HG03280 (cell line): ENCODE results near the gene CTBP2.
"Not testable (repeated sequence)": the region's sequence is repeated elsewhere in the genome, so short reads cannot be mapped to it uniquely, and the experiment has no call there.

Source experiments
- ATAC-seq: cut with Tn5 transposase; IDR thresholded peaks from one replicate; pipeline ENCODE4 v1.9.1; 2021; ENCODE audit warnings: mild to moderate bottlenecking, moderate library complexity; ENCODE audit not compliant: unreplicated experiment

Gene CTBP2

DNA sequence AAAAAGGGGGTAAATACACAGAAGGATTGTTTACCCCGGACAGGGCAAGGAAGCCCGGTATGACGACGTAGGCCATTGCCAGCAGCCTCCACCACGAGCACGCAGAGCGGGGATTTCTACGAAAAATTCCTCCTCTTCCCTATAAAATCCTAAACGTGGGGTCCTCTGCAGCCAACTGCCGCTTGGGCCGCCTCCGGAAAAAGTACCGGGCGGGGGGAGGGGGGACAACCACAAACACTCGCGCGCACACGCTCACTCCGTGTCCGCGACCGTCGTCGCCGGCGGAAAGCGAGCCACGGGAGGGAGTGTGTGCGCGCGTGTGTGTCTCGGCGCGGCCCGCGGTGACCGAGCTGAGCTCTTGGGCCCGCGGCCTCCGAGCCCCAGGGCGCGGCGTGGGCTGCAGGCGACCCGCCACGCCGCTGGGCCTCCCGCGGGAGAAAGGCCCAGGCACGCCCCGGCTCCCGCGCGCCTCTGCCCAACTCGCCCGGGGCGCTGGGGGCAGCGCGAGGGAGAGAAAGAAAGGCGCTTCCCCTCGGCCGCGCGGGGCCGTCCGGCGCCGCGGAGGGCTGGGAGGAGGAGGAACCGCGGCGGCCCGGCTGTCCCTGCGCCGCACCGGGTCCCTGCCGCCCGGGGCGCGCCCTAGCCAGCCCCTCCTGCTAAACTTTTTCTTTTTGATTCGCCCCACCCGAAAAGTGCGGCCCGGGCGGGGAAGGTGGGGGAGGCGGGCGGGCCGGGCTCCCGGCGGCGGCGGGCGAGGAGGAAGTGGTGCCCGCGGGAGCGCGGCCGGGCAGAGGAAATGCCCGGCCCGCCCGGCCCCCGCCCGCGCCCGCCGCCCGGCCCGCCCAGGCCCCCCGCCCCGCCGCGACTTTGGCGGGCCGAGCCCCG, 1.5 kb downstream of the CTBP2 start:
- no peak for ATAC-seq

DNA sequence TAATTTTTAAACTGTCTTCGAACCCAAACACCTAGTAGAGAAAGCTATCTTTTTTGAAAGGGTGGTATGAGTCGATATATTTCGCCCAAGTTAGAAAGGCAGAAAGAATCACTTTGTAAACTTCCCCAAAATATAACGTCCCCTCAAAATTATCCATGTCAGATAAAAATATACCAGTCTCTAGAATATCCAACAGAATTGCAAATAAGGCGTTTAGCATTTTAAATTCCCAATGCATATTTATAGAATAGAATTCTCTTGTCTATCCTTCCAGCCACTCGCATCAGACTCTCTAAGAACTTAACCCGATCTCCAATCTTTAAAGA, 2.1 kb downstream of the CTBP2 start:
- no peak for ATAC-seq

DNA sequence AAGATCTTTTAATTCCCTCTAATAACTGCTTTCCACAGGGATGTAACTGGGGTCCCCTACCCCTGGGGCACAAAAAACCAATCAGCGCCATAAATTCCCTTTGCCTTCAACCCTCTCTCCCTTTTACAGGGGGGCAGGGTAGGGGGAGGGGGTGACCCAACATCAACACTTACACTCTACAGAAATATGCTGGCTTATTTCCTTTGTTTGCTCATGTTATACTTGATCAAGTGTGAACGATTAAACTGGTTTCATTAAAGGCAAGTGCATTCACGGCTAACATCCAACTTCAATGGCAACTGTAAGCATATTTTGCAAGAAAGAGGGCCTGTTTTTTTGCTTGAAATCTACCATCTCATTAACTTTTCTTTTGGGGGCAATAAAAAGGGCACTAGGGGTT, 2.9 kb downstream of the CTBP2 start:
- no peak for ATAC-seq

DNA sequence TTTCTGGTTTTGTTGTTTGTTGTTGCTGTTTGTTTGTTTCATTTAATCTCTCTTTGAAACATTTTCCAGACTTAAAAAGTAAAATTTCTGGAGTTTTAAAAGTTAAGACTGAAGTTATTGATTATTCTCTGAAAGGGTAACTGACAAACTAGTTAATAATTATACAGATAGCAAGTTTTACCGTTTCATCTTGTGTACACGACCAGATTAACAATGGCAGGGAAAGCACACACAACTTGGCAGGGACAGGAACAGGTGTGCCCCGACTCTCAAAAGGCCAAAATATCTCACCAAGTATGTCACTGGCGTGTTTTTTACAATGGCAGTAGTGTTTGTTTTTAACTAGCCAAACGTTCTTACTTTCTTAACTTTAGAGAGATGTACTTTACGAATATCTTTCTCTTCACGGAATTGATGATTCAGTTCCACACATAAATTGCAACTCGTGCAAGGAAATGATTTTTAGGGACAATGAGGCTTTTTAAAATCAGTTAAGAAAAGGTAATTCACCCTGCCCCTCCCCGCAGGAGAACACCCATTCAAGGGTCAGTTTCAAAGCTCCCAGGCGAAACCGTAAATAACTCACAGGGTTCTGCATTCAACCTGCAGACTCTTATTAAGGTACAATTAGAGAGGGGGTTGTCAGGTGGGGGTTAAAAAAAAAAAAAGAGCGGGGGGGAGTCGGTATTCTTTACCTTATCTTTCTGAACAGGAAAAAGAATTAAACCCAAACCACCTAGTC, 3.5 kb downstream of the CTBP2 start:
- no peak for ATAC-seq

DNA sequence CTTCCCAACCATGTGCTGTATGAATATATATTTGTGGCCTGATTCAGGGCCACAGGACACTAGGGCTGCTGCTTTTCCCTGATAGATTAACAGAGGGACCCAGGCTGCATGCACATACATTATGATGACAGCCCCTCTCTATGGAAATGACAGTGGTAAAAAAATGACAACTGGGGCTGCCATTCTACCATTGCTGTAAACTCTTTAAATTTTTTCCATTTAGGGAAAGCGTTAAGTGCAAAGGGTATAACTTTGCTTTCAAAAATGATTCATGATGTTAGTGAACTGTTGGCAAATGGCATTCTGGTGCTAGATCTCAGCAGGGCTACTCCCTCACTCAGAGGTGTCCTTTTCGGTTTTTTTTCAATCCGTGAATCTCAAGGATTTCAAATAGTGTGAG, 4.2 kb downstream of the CTBP2 start:
- ATAC-seq, result no peak

DNA sequence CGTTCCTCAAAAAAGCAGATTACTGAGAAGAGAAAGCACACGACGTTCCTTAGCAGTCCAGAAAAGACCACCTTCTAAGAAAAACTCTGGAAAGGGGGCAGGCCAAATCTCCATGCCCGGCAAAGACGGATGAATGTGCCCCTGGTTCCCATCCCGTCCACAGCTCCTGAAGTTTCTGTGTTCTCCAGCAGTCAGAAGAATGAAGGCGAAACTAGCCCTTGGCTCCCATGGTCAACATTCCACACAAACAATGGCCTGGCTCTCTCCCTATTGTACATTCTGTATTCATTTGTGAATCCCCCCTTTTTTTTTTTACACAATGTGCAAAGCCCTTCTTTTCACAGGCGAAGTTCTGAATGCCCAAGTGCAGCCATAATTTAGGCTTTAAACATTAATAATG, 5.3 kb downstream of the CTBP2 start:
- ATAC-seq, result no peak

DNA sequence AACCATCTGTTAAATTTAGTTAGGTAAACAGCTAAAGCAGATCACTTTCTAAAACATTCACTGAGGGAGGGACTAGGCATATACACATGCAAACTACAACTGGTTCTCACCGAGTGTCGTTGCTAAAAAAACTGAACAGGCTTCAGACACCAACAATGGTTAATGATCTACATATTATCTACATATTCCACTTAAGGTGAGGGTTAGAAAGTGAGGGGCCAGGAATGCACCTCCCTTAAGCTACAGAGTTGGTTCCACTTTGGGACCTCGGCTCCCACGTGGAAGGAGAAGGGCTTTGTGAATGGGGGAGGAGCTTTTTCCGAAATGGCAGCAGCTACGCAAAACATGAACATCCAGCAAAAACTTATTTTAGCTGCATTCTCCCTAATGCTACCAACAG, 5.8 kb downstream of the CTBP2 start:
- ATAC-seq, result no peak

DNA sequence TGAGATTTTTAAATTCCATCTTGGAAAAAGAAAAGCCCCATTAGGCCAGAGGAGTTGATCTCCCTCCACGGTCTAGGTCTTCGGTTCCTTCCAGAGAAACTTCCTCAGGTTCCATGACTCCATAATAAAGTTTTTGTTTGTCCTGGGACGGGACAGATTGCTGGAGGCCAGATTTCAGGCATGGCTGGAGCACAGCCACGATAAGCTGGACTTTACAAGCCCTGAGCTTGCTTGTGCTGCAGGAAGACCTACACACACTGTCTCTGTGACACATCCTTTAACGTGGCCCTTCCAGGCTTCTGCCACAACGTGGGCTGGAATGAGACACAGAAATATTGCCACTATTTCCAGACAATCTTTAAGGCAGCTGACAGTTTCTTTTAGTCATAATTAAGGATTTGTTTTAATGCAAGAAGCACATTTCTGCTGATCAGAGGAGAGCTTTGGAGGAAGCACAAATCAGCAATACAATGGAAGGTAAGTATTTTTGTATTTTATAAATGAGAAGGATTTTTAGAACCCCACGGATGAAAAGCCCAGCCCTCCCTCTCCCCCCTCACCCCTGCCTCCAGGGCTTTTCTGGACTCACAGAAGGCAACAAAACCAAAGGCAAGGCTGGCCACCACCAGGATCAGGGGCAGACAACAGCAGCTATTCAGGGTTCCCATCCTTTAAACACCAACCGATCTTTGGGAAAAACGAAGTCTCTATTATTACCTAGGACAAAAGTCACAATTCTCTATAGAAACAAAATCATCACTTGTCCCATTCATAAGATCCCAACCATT, 6.5 kb downstream of the CTBP2 start:
- no peak for ATAC-seq

DNA sequence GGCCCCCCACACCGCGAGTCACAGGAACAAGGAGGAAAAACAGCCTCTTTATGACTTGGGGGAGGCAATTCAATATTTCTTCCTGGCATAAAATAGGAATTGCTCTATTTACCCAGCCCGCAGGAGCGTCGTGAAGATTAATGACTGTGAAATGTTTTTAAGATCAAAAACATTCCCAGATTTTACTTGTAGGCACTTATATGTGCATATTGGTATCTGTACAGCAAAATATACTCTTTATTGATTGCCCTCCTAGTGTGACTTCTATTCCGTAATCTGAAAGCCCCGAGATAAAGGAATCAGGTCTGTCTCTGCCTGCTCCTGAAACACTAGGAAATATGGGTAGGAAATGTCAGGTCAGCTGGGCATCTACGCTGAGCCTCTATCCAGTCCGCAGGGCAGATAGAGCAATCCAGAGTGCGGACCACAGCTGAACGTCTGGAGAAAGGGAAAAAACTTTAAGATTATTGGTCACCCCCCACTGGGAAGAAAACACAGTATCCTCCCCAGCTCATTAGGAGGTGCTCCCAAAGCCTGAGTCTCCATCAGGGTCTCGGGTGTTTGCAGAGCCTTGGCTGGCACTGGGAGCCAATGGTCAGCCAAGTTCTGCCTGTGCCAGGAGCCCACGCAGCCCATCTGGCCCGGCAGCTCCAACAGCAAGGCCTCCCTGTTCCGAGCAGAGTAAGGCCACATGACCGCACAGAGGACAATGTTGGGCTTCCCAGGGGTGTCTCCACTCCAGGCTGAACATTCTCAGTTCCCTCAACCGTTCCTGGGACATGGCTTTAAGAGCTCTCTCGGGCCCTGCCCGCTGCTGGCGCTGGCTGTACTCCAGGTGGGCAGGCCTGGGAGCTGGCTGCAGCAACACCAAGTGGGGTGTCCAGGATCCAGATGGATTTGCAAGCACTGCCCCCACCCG, 7.7 kb downstream of the CTBP2 start:
- ATAC-seq, result no peak

DNA sequence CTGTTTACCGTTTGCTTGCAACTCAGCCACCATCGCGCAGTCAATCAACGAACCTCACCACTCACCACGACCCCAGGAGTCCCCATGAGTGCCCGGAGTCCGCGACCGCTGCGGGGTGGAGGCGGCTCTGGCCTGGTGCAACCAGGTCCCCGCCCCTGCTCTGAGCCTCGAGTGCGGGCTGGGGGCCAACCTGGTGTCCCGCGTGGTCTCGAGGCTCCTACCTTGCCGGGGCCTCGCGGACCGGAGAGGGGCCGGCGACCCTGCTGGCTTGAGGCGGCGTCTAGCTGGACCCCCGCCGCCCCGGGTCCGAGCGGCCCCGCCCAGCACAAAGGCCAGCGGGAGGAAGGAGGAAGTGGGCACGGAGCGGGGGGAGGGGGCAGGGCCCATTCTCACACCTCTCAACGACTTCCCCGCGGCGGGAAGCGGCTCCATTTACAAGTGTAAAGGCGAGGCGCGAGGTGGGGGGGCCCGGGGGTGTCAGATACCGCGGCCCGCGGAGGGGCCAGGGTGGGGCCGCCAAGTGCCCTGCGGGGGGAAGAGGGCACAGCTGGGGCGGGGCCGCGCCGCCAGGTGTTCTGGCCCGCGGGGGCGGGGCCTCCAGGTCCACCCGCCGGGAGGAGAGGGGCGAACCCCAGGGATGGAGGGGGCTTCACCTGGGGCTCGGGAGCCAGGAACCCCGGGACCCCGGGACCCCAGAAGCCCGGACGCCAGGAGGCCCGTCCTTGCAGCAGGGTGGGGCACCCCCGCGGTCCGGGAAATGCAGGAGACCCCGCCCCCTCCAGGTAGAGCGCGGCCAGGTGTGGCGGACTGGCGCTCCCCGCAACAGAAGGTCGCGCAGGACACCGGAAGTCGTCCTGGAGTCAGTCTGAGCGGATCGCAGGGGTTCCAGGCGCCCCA, 8.6 kb downstream of the CTBP2 start:
- ATAC-seq, result no peak

DNA sequence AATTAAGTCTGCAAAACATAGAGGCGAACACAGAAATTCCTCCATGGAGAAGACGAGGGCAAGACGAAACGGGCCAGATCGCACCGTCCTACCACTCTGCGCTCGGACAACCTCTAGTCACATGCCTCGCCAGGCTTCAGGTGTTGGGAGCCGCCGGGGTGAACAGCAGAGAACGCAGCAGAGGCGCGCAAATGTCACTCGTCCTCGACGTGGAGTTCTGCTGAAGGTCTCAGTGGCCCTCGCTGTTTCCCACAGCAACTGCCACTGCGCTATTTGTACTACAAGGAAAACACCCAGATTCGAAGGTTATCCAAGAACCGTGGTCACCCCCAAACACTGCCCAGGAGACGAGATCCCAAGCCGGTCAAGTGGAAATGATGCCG, 9.2 kb downstream of the CTBP2 start:
- ATAC-seq, result no peak

DNA sequence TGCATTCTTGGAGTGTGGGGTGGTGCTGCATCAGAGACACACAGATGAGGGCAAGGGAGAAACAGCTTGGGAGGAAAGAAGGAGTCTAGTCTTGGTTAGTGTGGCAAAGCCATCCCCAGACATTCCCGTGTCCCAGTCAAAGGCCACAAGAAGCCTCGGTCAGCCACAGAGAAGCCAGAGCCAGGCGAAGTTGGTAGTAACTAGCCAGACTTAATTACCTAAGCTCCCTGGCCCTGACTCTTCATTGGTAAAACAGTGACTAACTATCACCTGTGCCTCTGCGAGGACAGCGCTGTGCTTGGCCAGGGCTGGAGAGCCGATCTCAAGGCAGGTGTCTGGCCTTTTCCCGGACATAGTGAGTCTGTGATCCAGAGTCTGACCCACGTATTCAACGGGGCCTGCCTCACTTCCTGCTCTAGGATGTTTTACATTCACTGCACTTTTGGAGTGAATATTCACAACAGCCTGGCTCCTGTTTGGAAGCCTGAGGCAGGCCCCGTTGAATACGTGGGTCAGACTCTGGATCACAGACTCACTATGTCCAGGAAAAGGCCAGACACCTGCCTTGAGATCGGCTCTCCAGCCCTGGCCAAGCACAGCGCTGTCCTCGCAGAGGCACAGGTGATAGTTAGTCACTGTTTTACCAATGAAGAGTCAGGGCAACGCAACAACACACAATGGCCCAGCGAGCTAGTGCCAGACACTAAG, 9.8 kb downstream of the CTBP2 start:
- ATAC-seq, result not testable (repeated sequence)

DNA sequence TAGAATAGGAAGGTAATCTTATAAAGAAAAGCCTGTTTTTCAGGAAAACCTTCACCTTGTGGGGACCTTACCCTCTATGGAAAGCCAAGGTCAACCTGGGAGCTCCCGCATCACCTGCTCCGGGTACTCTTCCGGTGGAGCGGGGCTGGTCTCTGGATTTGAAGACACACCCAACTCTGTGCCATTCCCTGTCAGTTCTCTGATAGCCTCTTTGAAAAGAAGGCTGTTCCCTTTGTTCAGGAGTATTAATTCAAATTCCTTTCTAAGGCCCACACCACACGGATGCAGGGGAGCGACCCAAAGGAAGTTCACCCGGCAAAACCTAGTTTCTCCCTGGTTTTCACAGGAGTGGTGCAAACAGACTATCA, 10.7 kb downstream of the CTBP2 start:
- no peak for ATAC-seq

DNA sequence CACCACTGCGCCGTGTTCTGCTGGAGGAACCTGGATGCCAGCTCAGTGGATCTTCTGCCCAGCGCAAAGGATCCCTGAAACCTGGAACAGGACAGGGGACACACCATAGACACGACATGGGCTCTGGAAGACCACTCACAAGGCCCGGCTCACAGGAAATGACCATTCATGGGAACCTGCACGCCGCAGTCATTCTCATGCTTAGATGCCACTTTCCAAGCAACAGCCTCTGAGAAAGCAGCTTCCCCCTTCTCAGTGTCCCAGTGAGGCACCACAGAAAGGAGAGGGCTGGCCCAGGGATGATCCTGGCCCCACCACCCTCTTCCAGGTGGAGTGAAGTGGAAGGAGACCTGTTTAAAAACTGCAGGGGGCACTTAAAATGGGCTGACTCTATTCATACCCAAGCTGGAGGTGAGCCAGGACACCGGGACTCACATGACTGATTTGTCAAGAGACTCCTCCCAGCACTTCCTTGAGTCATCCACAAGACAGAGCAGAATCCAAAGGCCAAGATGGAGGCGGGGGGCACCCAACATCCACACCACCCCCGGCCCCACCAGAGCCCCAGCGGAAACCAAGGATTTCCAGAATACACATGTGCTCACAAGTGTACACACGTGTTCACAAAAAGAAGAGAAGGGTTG, 11.2 kb downstream of the CTBP2 start:
- no peak for ATAC-seq

DNA sequence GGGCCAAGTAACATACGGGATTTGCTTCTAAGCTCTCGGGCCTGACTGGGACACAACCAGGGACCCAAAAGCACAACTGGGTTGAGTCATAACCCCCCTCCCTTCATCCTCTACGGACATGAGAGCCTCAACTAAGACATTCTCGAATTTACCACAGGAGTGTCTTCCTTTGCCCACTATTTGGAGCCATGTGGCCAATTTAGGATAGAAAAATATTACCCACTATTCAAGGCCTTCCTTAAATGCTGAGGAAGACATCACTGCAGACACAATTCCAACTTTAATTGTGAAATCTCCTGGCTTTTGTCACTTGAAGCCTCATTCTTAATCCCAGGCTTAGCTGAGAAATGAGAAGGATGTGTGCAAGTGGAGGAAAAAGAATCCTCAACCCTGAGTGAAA, 11.8 kb downstream of the CTBP2 start:
- no peak for ATAC-seq

DNA sequence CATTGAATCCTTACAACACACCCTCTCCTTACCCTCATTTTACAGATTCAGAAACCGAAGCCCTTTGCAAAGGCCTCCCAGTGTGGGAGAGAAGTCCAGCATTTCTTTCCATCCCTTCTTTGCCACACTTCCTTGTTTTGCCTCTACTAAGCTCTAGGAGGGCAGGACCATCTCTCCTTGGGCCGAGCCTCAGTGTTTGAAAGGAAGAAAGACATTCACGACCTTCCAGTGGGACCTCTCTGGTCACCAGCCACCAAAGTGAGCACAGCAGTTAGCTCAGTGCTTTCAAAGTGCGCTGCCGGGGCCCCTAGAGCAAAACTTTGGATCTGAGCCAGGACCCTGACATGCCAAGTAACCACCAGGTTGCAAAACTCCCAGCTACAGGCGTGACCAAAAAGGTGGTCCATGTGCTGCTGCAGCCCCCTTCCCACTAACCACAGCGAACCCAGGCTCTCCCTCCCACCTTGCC, 12.4 kb downstream of the CTBP2 start:
- ATAC-seq, result no peak

DNA sequence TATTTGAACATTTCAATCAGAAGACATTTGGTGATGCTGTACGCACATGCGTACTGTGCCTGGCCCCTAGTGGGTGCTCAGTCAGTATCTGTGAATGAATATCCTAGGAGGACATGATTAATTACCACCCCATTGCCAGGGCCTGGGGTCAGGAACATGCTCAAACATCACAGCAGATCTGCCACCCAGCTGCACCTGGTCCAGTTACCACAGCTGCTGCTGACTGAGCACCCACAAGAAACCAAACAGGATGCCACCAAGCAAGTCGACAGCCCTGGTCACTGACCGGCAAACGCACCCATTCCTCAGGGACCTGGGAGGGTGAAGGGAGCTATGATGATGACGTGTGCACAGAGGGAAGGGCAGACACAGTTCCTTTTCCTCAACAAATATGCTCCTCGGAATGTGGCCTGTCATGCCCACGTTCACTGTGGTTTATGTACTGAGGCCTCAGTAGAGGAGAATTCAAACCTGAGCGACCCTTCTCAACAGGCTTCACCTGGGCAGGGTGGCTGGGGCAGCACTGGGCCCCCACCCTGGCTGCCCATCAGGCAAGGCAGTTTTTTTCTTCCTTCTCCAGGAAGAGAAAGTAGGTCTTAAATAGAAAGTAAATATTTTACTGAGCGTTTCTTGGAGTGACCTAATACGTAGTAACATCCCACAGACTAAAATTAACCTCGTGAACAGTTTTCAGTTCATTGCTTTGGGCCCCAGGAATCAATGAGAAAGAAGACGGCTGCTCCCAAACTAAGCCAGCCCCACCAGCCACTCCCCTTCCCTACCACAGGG, 13.4 kb downstream of the CTBP2 start:
- no peak for ATAC-seq

DNA sequence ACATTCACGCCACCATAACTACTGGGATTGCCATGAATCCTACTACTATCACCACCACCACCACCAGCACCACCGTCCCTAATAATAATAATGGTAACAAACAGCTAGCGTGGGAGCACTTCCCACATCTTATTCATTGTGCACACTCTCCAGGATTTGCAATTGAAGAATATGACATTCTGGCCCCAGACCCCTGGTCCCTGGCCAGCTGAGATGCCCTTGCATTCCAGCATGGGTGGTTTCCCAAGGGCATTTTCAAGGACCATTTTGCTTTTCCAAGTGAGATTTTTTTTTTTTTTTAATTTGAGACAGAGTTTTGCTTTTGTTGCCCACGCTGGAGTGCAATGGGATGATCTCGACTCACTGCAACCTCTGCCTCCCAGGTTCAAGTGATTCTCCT, 14.7 kb downstream of the CTBP2 start:
- ATAC-seq, result no peak
